Measurements from ENCODE around the gene MBD5. TPM values are rescaled to one million over a fixed set of nuclear protein-coding genes. Genes with fewer than 3 reads are reported as not detected.

Gene MBD5
- total and polyA plus RNA-seq, 2 donors (not counting 1 experiment from before 2014, with no cell fraction given): 10.9 to 69.7 TPM

DNA sequence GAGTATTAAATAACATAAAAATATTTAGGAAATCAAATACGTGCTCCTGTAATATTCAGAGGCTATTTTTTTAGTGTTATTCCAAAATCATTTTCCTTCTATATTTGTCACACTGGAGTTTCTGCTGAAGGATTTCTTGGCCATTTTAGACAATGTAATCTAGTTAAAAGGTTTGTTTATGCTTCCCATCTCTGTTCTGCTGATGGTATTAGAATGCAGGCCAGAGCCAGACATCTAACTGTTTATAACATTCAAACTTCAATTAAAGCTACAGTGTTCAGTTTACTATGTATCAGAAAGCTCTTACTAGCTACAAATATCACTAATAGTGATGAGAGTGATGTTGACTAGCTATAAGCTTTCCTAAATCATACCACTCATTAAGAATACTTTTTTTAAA, 7.9 kb downstream of the MBD5 start:
- no peak overlapping the region for H2AFZ ChIP-seq (ENCODE audit: insufficient read depth, low read depth, low read length, poor library complexity, severe bottlenecking)
- H4K20me1 ChIP-seq (ENCODE audit: control insufficient read depth, insufficient read depth, low read length, poor library complexity, severe bottlenecking): peaks cover 17% of the 10 kb centered on the region
- H3K9ac ChIP-seq (ENCODE audit: low read length): no peak overlapping the region
- ChIA-PET POLR2A (no interaction called here), CTCF (interaction anchor here (1.1 kb wide), 1 partner anchor 480 kb away, joined by 3 read pairs; no protein-coding TSS in a partner anchor)
- Mint-ChIP-seq H3K9me3 (ENCODE audit: insufficient read depth) (no peaks in the 10 kb centered on the region), H3K4me3 (no peak overlapping the region), H3K4me1 (peaks cover 13% of the 10 kb centered on the region), H3K27ac (no peak overlapping the region), H3K27me3 (no peaks in the 10 kb centered on the region)
- H3K36me3 ChIP-seq (replicated peaks in 1 of 2; ENCODE audit: control extremely low read depth in 1 of 2, control insufficient read depth in 1 of 2, extremely low read depth in 1 of 2, insufficient read depth in 2 of 2, low read length in 1 of 2): peaks cover 0 to 2% of the 10 kb centered on the region in 2 experiments
- DNase-seq (no peak), ATAC-seq (ENCODE audit: low read depth) (no peak)
- H3K79me2 ChIP-seq (ENCODE audit: control insufficient read depth, insufficient read depth, low read length): peaks cover 60% of the 10 kb centered on the region
- TF ChIP-seq EZH2 (IDR thresholded peaks at IDR 0.05; ENCODE audit: borderline replicate concordance, insufficient read depth, low read depth, low read length, poor library complexity, severe bottlenecking): no peak
- TF ChIP-seq, protein P1, sequence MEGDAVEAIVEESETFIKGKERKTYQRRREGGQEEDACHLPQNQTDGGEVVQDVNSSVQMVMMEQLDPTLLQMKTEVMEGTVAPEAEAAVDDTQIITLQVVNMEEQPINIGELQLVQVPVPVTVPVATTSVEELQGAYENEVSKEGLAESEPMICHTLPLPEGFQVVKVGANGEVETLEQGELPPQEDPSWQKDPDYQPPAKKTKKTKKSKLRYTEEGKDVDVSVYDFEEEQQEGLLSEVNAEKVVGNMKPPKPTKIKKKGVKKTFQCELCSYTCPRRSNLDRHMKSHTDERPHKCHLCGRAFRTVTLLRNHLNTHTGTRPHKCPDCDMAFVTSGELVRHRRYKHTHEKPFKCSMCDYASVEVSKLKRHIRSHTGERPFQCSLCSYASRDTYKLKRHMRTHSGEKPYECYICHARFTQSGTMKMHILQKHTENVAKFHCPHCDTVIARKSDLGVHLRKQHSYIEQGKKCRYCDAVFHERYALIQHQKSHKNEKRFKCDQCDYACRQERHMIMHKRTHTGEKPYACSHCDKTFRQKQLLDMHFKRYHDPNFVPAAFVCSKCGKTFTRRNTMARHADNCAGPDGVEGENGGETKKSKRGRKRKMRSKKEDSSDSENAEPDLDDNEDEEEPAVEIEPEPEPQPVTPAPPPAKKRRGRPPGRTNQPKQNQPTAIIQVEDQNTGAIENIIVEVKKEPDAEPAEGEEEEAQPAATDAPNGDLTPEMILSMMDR (IDR thresholded peaks at IDR 0.05): no peak
- no peak overlapping the region for H3K4me2 ChIP-seq (replicated peaks; ENCODE audit: low read depth, low read length, poor library complexity, severe bottlenecking)
- H3K4me3 ChIP-seq (ENCODE audit: control extremely low read depth in 1 of 5, extremely low read depth in 1 of 5, insufficient read depth in 1 of 5, low read depth in 2 of 5, low read length in 4 of 5): no peak overlapping the region
- intact Hi-C loops (cut with micrococcal nuclease): loop anchor here (10.0 kb wide), 1 partner anchor 996 kb away; no protein-coding TSS in a partner anchor
- H3K27me3 ChIP-seq (replicated peaks in 1 of 4; ENCODE audit: control extremely low read depth in 1 of 4, control insufficient read depth in 3 of 4, insufficient read depth in 4 of 4, low read length in 3 of 4): no peaks in the 10 kb centered on the region
- no CpG with 5 or more reads among the region's 1 CpG for WGBS (ENCODE audit: insufficient coverage)
- H3K27ac ChIP-seq (ENCODE audit: low read length in 2 of 2): no peak overlapping the region
- no peaks in the 10 kb centered on the region for H3K9me3 ChIP-seq (ENCODE audit: control extremely low read depth in 1 of 3, control insufficient read depth in 2 of 3, insufficient read depth in 1 of 3, low read length in 2 of 3)
- H3K4me1 ChIP-seq (ENCODE audit: control insufficient read depth in 2 of 2, insufficient read depth in 2 of 2, low read length in 2 of 2): peaks cover 1 to 6% of the 10 kb centered on the region in 2 donors

DNA sequence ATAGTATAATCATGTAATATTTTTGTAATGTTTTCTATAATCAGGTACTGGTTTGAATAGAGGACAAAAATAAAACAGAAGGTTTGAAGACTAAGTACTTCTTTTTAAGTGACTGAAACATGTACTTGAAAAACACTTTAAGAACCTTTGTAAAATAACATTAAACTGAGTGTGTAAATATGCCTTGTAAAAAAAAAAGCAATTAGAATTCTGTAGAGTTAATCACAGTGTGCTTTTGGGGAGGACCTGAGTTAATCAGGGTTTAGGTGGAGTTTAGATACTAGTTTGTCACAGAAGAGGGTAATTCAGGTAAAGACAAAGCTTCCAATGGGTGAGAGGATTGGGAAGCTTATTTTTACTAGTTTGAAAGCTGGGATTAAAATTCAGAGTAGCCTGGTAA, 10.3 kb downstream of the MBD5 start:
- Histone ChIP-seq H3K27me3 (replicated peaks in 1 of 4; ENCODE audit: control extremely low read depth in 1 of 4, control insufficient read depth in 3 of 4, insufficient read depth in 4 of 4, low read length in 3 of 4) (no peaks in the 10 kb centered on the region), H3K4me1 (ENCODE audit: control insufficient read depth in 2 of 2, insufficient read depth in 2 of 2, low read length in 2 of 2) (no peaks in the 10 kb centered on the region), H3K36me3 (replicated peaks in 1 of 2; ENCODE audit: control extremely low read depth in 1 of 2, control insufficient read depth in 1 of 2, extremely low read depth in 1 of 2, insufficient read depth in 2 of 2, low read length in 1 of 2) (peaks cover 0 to 2% of the 10 kb centered on the region in 2 experiments), H2AFZ (ENCODE audit: insufficient read depth, low read depth, low read length, poor library complexity, severe bottlenecking) (no peak overlapping the region), H3K9ac (ENCODE audit: low read length) (no peak overlapping the region), H3K9me3 (ENCODE audit: control extremely low read depth in 1 of 3, control insufficient read depth in 2 of 3, insufficient read depth in 1 of 3, low read length in 2 of 3) (no peaks in the 10 kb centered on the region), H3K4me3 (ENCODE audit: control extremely low read depth in 1 of 5, extremely low read depth in 1 of 5, insufficient read depth in 1 of 5, low read depth in 2 of 5, low read length in 4 of 5) (no peak overlapping the region), H4K20me1 (ENCODE audit: control insufficient read depth, insufficient read depth, low read length, poor library complexity, severe bottlenecking) (peaks cover 17% of the 10 kb centered on the region), H3K79me2 (ENCODE audit: control insufficient read depth, insufficient read depth, low read length) (peaks cover 40% of the 10 kb centered on the region), H3K4me2 (replicated peaks; ENCODE audit: low read depth, low read length, poor library complexity, severe bottlenecking) (no peak overlapping the region), H3K27ac (ENCODE audit: low read length in 2 of 2) (no peak overlapping the region)
- ATAC-seq (ENCODE audit: low read depth) (no peak), DNase-seq (no peak)
- POLR2A ChIA-PET: no interaction called here
- no peak overlapping the region for H3K4me3 Mint-ChIP-seq
- TF ChIP-seq, protein P1 (IDR thresholded peaks at IDR 0.05): no peak
- no peak for TF ChIP-seq EZH2 (IDR thresholded peaks at IDR 0.05; ENCODE audit: borderline replicate concordance, insufficient read depth, low read depth, low read length, poor library complexity, severe bottlenecking)
- H3K4me1 Mint-ChIP-seq: peaks cover 7% of the 10 kb centered on the region
- H3K9me3 Mint-ChIP-seq (ENCODE audit: insufficient read depth): no peaks in the 10 kb centered on the region
- intact Hi-C loops (cut with micrococcal nuclease): no loop called here
- CTCF ChIA-PET: no interaction called here
- H3K27ac Mint-ChIP-seq: no peak overlapping the region
- no peaks in the 10 kb centered on the region for H3K27me3 Mint-ChIP-seq
